Omental fat pad (tissue), 4 donors: ENCODE results near the gene DOCK6. TPM values are rescaled to one million over a fixed set of nuclear protein-coding genes. Genes with fewer than 3 reads are reported as not detected.
"Not testable (repeated sequence)": the region's sequence is repeated elsewhere in the genome, so short reads cannot be mapped to it uniquely, and the experiment has no call there.

Experiments used
- ATAC-seq: fragments of 150-250 bp; one replicate; pipeline ENCODE4 v1.9.1; 2016; ENCODE audit warnings: mild to moderate bottlenecking, moderate library complexity; ENCODE audit not compliant: low FRiP score
- DNase-seq: peaks from one replicate; pipeline ENCODE4 v3.0.0-alpha.2; 2019; ENCODE audit warnings: low spot score
- total RNA-seq, 4 donors: library from RNA; depleted of rRNA; stranded (reverse); fragments of >200 nt; gene quantifications; one replicate each; pipeline ENCODE4 v1.1.0, GENCODE V29; 2016
- TF ChIP-seq, protein P1 (sequence below), 3 donors: fragments of 450-650 bp; IDR thresholded peaks; one replicate each; pipeline ENCODE4 v1.5.1; 2016 to 2017; ENCODE audit warnings: antibody characterized with exemption in 3 of 3, mild to moderate bottlenecking in 3 of 3, moderate library complexity in 2 of 3

DOCK6 gene
- total RNA-seq, 4 donors from 2014 or later, result 17.1 to 109 (median 41.4) TPM

DNA sequence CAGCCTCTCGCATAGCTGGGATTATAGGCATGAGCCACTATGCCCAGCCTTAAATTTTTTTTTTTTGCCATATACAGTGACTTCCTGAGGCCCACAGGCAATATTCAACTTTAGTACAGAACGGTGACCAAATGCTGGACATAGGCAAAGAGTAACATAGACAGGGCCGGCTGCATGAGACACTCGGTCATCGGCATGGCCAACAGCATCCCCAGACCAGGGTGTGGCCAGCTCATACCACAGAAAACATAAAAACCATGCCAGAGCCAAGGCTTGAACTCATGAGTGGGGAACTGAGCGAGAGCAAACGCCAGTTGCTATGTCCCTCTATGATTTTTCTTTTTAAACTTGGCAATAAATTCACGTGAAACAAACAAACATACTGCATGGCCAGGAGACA lies 82.0 kb downstream of the DOCK6 start:
- DNase-seq, result no peak
- TF ChIP-seq, protein P1, sequence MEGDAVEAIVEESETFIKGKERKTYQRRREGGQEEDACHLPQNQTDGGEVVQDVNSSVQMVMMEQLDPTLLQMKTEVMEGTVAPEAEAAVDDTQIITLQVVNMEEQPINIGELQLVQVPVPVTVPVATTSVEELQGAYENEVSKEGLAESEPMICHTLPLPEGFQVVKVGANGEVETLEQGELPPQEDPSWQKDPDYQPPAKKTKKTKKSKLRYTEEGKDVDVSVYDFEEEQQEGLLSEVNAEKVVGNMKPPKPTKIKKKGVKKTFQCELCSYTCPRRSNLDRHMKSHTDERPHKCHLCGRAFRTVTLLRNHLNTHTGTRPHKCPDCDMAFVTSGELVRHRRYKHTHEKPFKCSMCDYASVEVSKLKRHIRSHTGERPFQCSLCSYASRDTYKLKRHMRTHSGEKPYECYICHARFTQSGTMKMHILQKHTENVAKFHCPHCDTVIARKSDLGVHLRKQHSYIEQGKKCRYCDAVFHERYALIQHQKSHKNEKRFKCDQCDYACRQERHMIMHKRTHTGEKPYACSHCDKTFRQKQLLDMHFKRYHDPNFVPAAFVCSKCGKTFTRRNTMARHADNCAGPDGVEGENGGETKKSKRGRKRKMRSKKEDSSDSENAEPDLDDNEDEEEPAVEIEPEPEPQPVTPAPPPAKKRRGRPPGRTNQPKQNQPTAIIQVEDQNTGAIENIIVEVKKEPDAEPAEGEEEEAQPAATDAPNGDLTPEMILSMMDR (IDR thresholded peaks at IDR 0.05), result no peak
- ATAC-seq, result no peak

DNA sequence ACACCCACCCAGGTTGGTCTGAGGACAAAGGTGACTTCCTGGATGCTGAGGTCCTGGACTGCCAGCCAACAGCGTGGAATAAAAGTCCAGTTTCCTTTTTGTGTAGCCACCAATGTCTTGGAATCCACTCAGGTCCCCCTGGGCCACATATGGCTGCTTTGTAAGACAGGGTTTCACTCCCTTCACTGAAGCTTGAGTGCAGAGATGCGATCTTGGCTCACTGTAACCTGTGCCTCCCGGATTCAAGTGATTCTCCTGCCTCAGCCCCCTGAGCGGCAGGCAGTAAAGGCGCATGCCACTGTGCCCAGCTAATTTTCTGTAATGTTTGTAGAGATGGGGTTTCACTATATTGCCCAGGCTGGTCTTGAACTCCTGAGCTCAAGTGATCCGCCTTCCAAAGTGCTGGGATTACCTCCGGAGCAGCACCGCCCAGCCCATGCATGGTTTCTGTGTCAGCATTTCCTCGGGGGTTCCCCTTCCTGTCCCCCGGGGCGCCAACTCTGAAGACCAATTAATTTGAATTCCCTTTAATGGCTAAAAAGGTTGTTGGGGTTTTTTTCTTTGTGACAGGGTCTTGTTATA lies 82.5 kb downstream of the DOCK6 start:
- TF ChIP-seq, protein P1 (IDR thresholded peaks at IDR 0.05), result no peak
- ATAC-seq (no peak), DNase-seq (no peak)

DNA sequence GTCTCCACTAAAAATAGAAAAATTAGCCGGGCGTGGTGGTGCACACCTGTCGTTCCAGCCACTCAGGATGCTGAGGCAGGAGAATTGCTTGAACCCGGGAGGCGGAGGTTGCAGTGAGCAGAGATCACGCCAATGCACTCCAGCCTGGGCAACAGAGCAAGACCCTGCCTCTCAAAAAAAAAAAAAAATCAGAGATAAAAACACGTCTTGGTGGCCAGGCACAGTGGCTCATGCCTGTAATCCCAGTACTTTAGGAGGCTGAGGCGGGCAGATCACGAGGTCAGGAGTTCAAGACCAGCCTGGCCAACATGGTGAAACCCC lies 83.2 kb downstream of the DOCK6 start:
- DNase-seq, ATAC-seq: not testable (repeated sequence)

DNA sequence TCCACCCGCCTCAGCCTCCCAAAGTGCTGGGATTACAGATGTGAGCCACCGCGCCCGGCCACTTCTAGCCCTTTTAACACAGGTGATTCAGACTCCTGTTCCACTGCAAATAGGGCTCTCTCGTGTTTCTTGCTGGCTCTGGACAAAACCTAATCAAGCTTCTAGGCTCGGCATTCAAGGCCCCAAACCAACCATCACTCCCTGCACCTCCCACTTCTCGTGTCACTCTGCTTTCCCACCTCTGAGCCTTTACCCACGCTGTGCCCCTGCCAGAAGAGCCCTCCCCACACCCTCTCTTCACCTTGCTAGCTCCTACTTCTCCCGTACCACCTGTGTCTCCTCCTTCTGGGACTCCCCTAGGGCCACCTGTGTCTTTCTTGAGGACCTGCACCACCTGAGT lies 84.7 kb downstream of the DOCK6 start:
- TF ChIP-seq, protein P1 (IDR thresholded peaks at IDR 0.05), result no peak
- DNase-seq, result no peak
- ATAC-seq, result no peak

DNA sequence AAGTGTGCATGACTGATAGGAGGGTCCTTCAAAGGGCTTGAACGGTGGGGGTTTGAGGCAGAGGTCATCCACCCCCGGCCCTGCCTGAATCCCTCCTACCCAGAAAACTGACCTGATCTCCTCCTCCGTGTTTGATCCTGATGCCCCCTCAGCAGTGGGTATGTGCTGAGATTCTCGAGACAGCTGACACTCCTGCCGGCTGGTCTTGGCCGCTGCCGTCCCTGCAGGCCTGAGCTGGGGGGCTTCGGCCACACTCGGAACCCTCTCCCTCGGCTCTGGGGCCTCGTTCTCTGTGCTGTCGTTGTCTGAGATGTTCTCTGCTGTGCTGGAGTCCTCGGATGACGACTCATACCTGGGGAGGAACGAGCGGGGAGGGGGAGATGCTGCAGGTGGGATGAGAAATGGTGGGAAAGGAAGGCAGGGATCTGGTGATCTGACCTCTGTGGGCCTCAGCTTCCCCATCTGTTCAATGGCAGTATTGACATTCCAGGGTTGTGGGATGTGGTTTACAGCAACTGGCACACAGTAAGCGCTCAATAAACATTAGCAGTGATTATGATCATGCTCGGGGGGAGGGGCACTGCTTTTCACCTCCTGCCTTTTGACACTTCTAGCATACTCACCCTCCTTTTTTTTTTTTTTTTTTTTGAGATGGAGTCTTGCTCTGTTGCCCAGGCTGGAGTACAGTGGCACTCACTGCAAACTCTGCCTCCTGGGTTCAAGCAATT lies 85.7 kb downstream of the DOCK6 start:
- TF ChIP-seq, protein P1 (IDR thresholded peaks at IDR 0.05), result no peak
- no peak for DNase-seq
- no peak for ATAC-seq

DNA sequence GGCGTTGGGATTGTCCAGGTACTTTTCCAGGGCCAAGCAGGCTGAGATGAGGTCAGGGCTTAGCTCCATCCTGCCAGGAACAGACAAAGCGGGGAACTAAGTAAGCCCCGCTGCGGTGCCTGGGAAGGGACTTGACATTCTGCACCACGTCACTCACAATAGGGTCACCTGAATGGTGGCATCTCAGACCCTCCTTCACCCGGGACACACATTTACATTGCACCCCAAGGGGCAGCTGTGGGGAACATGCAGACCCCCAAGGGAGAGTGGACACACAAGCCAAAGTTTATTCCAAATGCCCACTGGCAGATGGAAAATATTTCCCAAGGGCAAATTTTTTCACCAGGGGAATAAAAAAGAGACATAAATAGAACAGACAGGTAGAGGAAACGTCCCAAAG lies 86.4 kb downstream of the DOCK6 start:
- ATAC-seq (no peak), DNase-seq (no peak)
- TF ChIP-seq, protein P1 (IDR thresholded peaks at IDR 0.05), result no peak

DNA sequence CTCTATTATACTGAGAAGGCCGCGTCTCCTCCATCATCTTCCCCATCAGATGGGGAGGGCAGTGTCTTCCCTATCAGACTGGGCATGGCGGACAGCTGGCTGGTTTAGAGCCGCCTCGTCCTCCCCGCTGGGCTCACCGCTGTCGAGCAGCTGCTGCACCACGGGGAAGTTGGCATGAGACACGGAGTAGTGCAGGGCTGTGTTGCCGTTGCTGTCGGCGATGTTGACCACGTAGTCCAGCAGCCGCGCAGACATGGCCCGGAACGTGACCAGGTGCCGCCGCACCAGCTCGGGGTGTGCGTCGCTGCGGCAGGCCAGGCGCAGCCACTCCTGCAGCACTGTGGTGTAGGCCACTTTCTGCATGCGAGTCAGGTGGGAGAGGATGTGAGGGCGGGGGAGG lies 88.0 kb downstream of the DOCK6 start:
- no peak for ATAC-seq
- DNase-seq, result no peak
- TF ChIP-seq, protein P1 (IDR thresholded peaks at IDR 0.05), result no peak
